GM19035 (cell line): Measurements from ENCODE around the gene IPO13.
A peak's percentile ranks its signal among the peaks of the same experiment; 100 is the strongest.

Source experiments
- ATAC-seq: cut with Tn5 transposase; IDR thresholded peaks from one replicate; pipeline ENCODE4 v1.9.1; 2021; ENCODE audit not compliant: unreplicated experiment

Gene IPO13

DNA sequence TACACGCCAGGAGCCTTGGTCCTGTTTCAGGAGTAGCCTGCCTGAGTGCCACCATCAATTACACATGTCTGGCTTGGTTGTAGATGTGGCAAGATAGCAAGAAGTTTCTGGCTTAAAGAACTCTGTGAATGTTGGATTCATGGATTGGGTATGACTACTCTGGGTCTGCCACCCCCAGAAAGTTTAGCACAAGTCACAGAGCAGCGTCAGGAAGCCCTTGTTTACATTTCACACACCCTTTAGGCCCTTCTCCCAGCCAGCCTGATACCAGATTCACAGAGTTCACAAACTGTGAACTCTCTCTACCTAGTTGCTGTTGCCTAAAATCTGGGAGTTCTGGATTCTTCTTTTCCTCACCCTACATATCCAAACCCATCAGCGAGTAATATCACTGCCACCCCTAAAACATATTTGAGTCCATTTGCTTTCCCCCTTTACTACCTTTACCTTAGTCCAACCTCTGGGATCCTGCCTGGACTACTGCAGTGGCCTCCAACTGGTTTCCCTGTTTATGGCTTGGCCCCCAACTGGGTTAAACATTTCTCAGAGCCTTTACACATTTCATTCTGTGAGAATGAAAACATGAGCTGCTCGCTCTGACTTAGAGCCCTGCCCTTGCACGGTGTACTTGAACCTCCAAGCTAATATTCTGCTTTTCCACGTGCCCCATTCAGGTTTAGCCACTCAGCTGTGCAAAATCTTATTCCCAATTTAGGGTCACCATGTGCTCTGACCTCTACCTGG, 40.6 kb downstream of the IPO13 start:
- ATAC-seq, result no peak

- ATAC-seq, result no peak
These were observed 43.8 kb downstream of the IPO13 start for GRCh38 chr1:43990271-43991199.

GRCh38 chr1:43991200-43991475, 44.4 kb downstream of the IPO13 start:
- ATAC-seq, result peak; percentile 10

- peak; percentile 82 for ATAC-seq
These were observed 44.9 kb downstream of the IPO13 start, which contains the start of gene CCDC24 for GRCh38 chr1:43991476-43992231. Gene CCDC24 (plus strand): TSS chr1:43991599. CDS start chr1:43991879, 280 bp downstream.

GRCh38 chr1:43992232-43992995, 45.7 kb downstream of the IPO13 start:
- ATAC-seq, result no peak

DNA sequence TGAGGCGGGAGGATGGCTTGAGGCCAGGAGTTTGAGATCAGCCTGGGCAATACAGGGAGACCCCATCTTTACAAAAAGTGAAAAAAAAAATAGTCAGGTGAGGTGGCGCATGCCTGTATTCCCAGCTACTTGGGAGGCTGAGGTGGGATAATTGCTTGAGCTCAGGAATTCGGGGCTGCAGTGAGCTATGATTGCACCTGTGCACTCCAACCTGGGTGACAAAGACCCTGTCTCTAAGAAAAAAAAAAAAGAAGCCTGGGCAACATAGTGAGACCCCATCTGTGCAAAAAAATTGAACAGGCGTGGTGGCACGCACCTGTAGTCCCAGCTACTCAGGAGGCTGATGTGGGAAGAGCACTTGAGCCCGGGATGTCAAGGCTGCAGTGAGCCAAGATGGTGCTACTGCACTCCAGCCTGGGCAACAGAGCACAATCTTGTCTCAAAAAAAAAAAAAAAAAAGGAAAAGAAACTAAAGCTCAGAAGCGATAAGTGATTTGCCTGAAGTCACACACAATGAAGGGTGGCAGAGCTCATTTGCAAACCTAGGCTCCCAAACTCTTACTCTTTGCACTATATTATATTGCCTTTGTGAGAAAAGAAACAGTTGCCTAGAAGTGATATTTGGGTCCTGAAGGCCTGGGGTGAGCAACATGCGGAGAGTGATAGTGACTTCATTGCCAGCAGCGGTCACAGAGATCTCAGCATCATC, 46.6 kb downstream of the IPO13 start:
- no peak for ATAC-seq

DNA sequence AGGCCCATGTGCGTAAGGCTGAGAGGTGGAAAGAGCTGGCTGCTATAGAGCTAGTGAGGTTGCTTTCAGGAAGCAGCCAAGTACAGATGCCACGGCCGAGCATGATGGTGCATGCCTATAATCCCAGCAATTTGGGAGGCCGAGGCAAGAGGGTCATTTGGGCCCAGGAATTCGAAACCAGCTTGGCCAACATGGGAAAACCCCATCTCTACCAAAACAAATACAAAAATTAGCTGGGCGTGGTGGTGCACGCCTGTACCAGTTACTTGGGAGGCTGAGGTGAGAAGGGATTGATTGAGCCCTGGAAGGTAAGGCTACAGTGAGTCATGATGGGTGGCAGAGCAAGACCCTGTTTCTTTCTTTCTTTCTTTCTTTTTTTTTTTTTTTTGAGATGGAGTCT, 47.3 kb downstream of the IPO13 start:
- ATAC-seq, result no peak

DNA sequence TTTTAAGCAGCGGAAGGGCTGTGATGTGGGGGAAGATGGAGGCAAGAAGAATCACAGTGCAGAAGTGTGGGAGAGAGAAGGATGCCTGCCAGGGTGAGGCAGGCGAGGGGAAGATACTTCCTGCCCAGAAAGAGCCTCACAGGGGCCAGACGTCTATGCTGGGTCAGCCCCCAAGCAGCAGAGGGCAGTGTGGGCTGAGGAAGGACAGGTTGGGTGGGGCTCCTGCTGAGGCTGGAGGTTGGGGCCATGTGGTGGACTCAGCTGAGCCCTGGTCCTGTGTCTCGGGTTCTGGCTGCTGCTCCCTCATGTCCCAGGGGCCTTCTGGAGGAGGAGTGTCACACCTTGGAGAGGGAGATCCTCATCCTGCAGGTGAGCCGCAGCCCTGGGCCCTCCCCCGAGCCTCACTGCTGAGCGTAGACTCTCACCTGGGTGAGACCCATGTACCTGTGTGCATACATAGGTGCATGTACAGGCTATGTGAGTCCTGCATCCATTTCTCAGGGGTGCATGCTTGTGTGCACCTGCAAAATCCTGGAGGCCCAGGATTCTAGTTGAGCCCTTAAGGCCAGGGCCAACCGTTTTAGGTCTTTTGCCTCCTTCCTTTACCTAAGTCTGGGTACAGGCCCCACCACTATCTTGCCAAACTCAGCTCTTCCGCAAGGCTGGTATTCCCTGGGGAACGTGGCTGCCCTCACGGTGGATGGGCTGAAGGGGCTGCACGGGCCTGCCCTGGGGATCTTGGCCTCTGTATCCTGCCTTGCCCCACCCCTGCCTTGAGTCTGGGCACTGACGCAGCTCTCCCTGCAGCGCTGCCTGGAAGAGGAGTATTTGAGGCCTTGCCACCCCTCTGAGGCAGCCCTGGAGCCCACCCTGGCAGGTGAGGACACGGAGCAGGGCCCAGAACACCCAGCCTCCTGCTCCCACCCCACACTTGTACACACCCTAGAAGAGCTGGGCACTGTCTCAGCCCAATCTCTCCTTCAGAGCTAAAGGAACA, 48.3 kb downstream of the IPO13 start:
- ATAC-seq, result no peak

GRCh38 chr1:43995984-43996732, 49.4 kb downstream of the IPO13 start:
- no peak for ATAC-seq

DNA sequence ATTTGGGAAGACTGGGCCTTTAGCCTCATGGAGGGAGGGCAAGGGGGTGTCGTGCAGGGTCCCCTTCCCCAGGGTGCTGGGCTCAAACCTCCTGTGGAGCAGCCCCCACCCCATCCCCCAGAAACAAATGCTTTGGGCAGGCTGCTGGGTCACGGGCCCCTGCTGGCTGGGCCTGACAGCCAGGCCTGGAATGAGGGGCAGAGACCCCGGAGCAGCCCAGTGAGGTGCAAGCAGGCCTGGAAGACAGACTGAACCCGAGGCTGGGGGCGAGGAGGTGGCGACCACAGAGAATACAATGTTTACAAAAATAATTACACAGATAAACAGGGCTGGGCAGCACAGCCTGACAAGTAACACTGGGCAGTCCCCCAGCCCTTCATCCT, 50.0 kb downstream of the IPO13 start:
- no peak for ATAC-seq

DNA sequence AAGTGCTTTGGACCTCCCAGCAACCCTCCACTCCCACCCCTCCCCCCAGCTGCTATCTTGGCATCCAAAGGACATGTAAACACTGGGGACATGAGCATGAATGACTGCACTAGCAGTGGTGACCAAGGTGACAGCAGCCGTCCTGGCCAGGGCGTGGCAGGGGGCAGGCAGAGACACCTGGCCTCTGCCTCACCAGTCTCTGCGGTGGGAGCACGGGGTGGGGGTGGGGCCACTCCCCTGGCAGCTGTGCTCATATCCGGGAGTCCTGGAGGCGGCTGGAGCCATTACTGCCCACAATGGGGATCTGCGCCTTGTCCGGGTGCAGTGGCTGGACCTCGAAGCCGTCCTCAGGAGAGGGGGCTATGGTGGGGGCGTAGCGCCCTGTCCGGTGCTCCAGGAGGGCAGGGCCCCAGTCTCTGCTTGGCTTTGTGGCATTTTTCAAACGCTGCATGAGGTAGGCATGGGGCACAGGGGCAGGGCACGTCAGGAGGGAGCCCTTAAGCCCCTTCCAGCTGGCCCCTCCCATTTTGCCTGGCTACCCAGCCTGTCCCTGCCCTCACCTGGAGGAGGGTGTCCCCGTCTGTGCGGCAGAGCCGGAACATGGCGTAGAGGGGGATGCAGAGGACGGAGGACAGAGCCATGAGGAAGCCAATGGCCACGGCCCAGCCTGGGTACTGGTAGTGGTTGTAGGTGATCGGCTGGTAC, 50.7 kb downstream of the IPO13 start:
- ATAC-seq, result no peak

GRCh38 chr1:43998000-43998378, 51.2 kb downstream of the IPO13 start:
- no peak for ATAC-seq

GRCh38 chr1:43999455-43999854, 52.7 kb downstream of the IPO13 start:
- no peak for ATAC-seq

GRCh38 chr1:44000122-44000665, 53.4 kb downstream of the IPO13 start:
- no peak for ATAC-seq

GRCh38 chr1:44002165-44002564, 55.4 kb downstream of the IPO13 start:
- no peak for ATAC-seq

DNA sequence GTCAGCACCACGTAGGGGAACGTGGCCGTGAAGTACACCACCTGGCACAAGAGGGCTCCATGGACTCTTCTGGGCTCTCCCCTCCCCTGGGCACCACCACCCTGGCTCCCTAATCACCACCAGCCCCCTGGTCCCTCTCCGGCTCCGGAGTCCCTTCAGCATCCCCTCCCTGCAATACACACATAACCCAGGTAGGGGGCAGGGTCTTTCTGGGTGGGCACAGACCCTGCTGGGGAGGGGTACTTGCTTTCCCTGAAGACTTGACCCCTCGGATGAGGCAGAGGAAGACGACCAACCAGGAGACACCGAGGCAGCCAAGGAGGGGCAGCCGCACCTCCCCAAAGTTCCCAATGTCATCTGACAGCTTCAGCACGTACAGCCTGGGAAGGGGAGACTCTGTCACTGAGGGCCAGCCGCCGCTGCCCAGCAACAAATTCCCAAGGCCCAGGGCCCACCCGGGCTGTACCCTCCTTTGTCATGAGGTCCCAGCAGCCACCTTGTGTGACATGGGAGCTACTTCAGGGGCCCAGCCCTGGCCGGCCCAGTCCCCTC, 55.9 kb downstream of the IPO13 start:
- ATAC-seq, result no peak

DNA sequence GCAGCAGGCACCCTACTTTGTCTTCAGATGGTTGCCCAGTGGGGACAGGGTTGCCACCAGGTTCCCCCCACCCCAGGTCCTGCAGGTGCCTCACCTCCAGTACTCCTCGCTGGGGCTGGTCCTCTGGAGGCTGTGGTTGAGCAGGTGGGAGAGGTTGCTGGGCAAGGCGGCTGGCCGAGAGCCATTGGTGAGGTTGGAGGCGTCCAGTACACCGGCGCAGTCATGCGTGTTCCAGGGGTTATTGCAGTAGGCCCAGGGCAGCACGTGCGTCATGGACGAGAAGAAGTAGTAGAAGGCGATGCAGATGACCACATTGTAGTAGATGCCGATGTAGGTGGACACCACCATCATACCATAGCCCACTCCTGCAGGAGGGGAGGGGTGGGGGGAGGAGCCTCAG, 61.5 kb downstream of the IPO13 start:
- ATAC-seq, result no peak
